ENCODE results near the gene DNMT3A. TPM values are rescaled to one million over a fixed set of nuclear protein-coding genes. Genes with fewer than 3 reads are reported as not detected.

DNMT3A gene
- total and polyA plus RNA-seq, 2 experiments from 2014 or later = 2.5 to 18.4 TPM

GRCh38 chr2:25323042-25323514 lies 18.6 kb downstream of the DNMT3A start:
- Histone ChIP-seq H3K36me3 (ENCODE audit: low read depth) (0 out of 2 replicates have a peak, but pooled peaks cover 5% of the 10 kb centered on the region), H3K4me1 (ENCODE audit: insufficient read depth) (no peaks in the 10 kb centered on the region), H3K79me2 (ENCODE audit: insufficient read depth) (no peaks in the 10 kb centered on the region), H3K9me3 (ENCODE audit: low read depth) (no peaks in the 10 kb centered on the region), H3K27ac (no peak overlapping the region), H3K27me3 (replicated peaks; ENCODE audit: insufficient read depth) (no peaks in the 10 kb centered on the region), H2AFZ (no peak overlapping the region), H4K20me1 (ENCODE audit: insufficient read depth) (no peaks in the 10 kb centered on the region), H3K9me2 (ENCODE audit: insufficient read depth) (no peaks in the 10 kb centered on the region), H3K4me2 (ENCODE audit: unreplicated experiment) (no peak overlapping the region), H3F3A (ENCODE audit: insufficient read depth) (no peaks in the 10 kb centered on the region), H3K9ac (no peak overlapping the region), H3K4me3 (no peak overlapping the region)
- in situ Hi-C loops (cut with MboI) = no loop called here
- 69 to 79% methylated on average over 13 of the region's 13 CpGs for WGBS, 2 experiments (ENCODE audit: low coverage in 1 of 2, low lambda C conversion rate in 2 of 2, missing lambda C conversion rate in 2 of 2)
- TF ChIP-seq EZH2 (IDR thresholded peaks at IDR 0.05; ENCODE audit: insufficient read depth, poor library complexity, severe bottlenecking) = no peak
- no peak for TF ChIP-seq EZH2phosphoT487 (IDR thresholded peaks at IDR 0.05; ENCODE audit: insufficient read depth, low read depth)
- DNase-seq = no peak

GRCh38 chr2:25322312-25322711 lies 19.4 kb downstream of the DNMT3A start:
- no peaks in the 10 kb centered on the region for H3K4me1 ChIP-seq (ENCODE audit: insufficient read depth)

GRCh38 chr2:25320077-25320476 lies 21.6 kb downstream of the DNMT3A start:
- Histone ChIP-seq H3K4me2 (ENCODE audit: unreplicated experiment) (no peak overlapping the region), H3K4me1 (ENCODE audit: insufficient read depth) (no peaks in the 10 kb centered on the region), H3K9me2 (ENCODE audit: insufficient read depth) (no peaks in the 10 kb centered on the region), H2AFZ (no peak overlapping the region), H3K27ac (no peak overlapping the region), H3K9me3 (ENCODE audit: low read depth) (no peaks in the 10 kb centered on the region), H3K9ac (no peak overlapping the region), H3F3A (ENCODE audit: insufficient read depth) (no peaks in the 10 kb centered on the region), H3K27me3 (replicated peaks; ENCODE audit: insufficient read depth) (no peaks in the 10 kb centered on the region), H4K20me1 (ENCODE audit: insufficient read depth) (no peaks in the 10 kb centered on the region), H3K79me2 (ENCODE audit: insufficient read depth) (no peaks in the 10 kb centered on the region), H3K4me3 (no peak overlapping the region), H3K36me3 (ENCODE audit: low read depth) (no peaks in the 10 kb centered on the region)
- in situ Hi-C loops (cut with MboI) = no loop called here
- TF ChIP-seq EZH2 (IDR thresholded peaks at IDR 0.05; ENCODE audit: insufficient read depth, poor library complexity, severe bottlenecking) (no peak), EZH2phosphoT487 (IDR thresholded peaks at IDR 0.05; ENCODE audit: insufficient read depth, low read depth) (no peak)
- DNase-seq = no peak
- WGBS, 2 experiments (ENCODE audit: low coverage in 1 of 2, low lambda C conversion rate in 2 of 2, missing lambda C conversion rate in 2 of 2) = 71 to 77% methylated on average over 3 of the region's 3 CpGs

More at GRCh38 chr2:25322312-25322711, 19.4 kb downstream of the DNMT3A start:
- Histone ChIP-seq H3K36me3 (ENCODE audit: low read depth) (0 out of 2 replicates have a peak, but pooled peaks cover 4% of the 10 kb centered on the region), H3K27me3 (replicated peaks; ENCODE audit: insufficient read depth) (no peaks in the 10 kb centered on the region), H3K4me3 (no peak overlapping the region), H3F3A (ENCODE audit: insufficient read depth) (no peaks in the 10 kb centered on the region), H2AFZ (no peak overlapping the region), H4K20me1 (ENCODE audit: insufficient read depth) (no peaks in the 10 kb centered on the region), H3K4me2 (ENCODE audit: unreplicated experiment) (no peak overlapping the region), H3K27ac (no peak overlapping the region), H3K9ac (no peak overlapping the region), H3K9me3 (ENCODE audit: low read depth) (no peaks in the 10 kb centered on the region), H3K79me2 (ENCODE audit: insufficient read depth) (no peaks in the 10 kb centered on the region), H3K9me2 (ENCODE audit: insufficient read depth) (no peaks in the 10 kb centered on the region)
- in situ Hi-C loops (cut with MboI) = no loop called here
- no peak for TF ChIP-seq EZH2 (IDR thresholded peaks at IDR 0.05; ENCODE audit: insufficient read depth, poor library complexity, severe bottlenecking)
- TF ChIP-seq EZH2phosphoT487 (IDR thresholded peaks at IDR 0.05; ENCODE audit: insufficient read depth, low read depth) = no peak
- DNase-seq = no peak
- WGBS, 2 experiments (ENCODE audit: low coverage in 1 of 2, low lambda C conversion rate in 2 of 2, missing lambda C conversion rate in 2 of 2) = 96 to 98% methylated on average over 9 of the region's 9 CpGs

- DNase-seq = no peak
- Histone ChIP-seq H3K9me2 (ENCODE audit: insufficient read depth) (no peaks in the 10 kb centered on the region), H3K4me1 (ENCODE audit: insufficient read depth) (no peaks in the 10 kb centered on the region), H3K9ac (no peak overlapping the region), H3K4me2 (ENCODE audit: unreplicated experiment) (no peak overlapping the region), H3K36me3 (ENCODE audit: low read depth) (no peaks in the 10 kb centered on the region), H3F3A (ENCODE audit: insufficient read depth) (no peaks in the 10 kb centered on the region), H3K9me3 (ENCODE audit: low read depth) (no peaks in the 10 kb centered on the region), H2AFZ (no peak overlapping the region), H3K4me3 (no peak overlapping the region), H4K20me1 (ENCODE audit: insufficient read depth) (no peaks in the 10 kb centered on the region), H3K27ac (no peak overlapping the region), H3K27me3 (replicated peaks; ENCODE audit: insufficient read depth) (no peaks in the 10 kb centered on the region), H3K79me2 (ENCODE audit: insufficient read depth) (no peaks in the 10 kb centered on the region)
- TF ChIP-seq EZH2 (IDR thresholded peaks at IDR 0.05; ENCODE audit: insufficient read depth, poor library complexity, severe bottlenecking) (no peak), EZH2phosphoT487 (IDR thresholded peaks at IDR 0.05; ENCODE audit: insufficient read depth, low read depth) (no peak)
- 82 to 85% methylated on average over 8 of the region's 8 CpGs for WGBS, 2 experiments (ENCODE audit: low coverage in 1 of 2, low lambda C conversion rate in 2 of 2, missing lambda C conversion rate in 2 of 2)
- in situ Hi-C loops (cut with MboI) = no loop called here
Observed at GRCh38 chr2:25316101-25316500, 25.6 kb downstream of the DNMT3A start.

- Histone ChIP-seq H3K9ac (no peak overlapping the region), H3K9me3 (ENCODE audit: low read depth) (no peaks in the 10 kb centered on the region), H3K27ac (no peak overlapping the region), H3K27me3 (replicated peaks; ENCODE audit: insufficient read depth) (no peaks in the 10 kb centered on the region), H3K36me3 (ENCODE audit: low read depth) (no peaks in the 10 kb centered on the region), H3K4me1 (ENCODE audit: insufficient read depth) (no peaks in the 10 kb centered on the region), H3K4me2 (ENCODE audit: unreplicated experiment) (no peak overlapping the region), H2AFZ (no peak overlapping the region), H4K20me1 (ENCODE audit: insufficient read depth) (no peaks in the 10 kb centered on the region), H3K4me3 (no peak overlapping the region), H3K79me2 (ENCODE audit: insufficient read depth) (no peaks in the 10 kb centered on the region), H3F3A (ENCODE audit: insufficient read depth) (no peaks in the 10 kb centered on the region), H3K9me2 (ENCODE audit: insufficient read depth) (no peaks in the 10 kb centered on the region)
- in situ Hi-C loops (cut with MboI) = no loop called here
- TF ChIP-seq EZH2phosphoT487 (IDR thresholded peaks at IDR 0.05; ENCODE audit: insufficient read depth, low read depth) (no peak), EZH2 (IDR thresholded peaks at IDR 0.05; ENCODE audit: insufficient read depth, poor library complexity, severe bottlenecking) (no peak)
- 67 to 76% methylated on average over 7 to 8 of the region's 11 CpGs for WGBS, 2 experiments (ENCODE audit: low coverage in 1 of 2, low lambda C conversion rate in 2 of 2, missing lambda C conversion rate in 2 of 2)
- no peak for DNase-seq
Observed at GRCh38 chr2:25315316-25315680, 26.4 kb downstream of the DNMT3A start.
